HCEC 1CT (cell line): ENCODE measurements around the gene DLGAP3.
"Not testable (repeated sequence)": the region's sequence is repeated elsewhere in the genome, so short reads cannot be mapped to it uniquely, and the experiment has no call there.

Experiments used
- DNase-seq: peaks from one replicate; pipeline ENCODE4 v3.0.0-alpha.2; 2017

DLGAP3 gene

DNA sequence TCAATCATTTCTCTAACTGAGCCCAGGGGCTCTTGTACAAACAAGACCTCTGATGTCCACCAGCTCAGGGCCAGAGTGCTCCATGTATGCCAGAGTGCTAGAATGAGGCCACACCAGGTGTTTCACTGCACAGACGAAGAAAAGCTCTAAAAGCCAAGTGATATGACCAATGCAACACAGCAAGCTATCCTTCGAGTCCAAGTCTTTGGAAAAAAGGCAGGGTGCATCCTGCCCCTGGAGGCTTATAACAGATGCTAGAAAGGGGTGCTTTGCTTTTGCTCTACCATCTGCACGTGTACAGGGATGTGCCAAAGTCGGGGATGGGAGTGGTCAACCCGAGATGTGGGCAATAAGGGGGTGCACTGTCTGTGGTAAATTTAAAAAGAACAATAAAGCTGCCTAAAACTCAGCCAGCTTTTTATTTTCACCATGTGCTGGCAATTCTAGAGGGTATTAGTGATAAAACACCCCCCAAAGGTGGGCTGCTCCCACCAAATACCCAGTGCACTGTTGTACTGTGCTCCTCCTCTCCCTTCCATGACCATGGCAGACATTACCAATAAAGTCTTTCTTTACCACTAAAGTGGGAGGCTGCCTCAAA lies 102.0 kb downstream of the DLGAP3 start:
- DNase-seq: no peak

DNA sequence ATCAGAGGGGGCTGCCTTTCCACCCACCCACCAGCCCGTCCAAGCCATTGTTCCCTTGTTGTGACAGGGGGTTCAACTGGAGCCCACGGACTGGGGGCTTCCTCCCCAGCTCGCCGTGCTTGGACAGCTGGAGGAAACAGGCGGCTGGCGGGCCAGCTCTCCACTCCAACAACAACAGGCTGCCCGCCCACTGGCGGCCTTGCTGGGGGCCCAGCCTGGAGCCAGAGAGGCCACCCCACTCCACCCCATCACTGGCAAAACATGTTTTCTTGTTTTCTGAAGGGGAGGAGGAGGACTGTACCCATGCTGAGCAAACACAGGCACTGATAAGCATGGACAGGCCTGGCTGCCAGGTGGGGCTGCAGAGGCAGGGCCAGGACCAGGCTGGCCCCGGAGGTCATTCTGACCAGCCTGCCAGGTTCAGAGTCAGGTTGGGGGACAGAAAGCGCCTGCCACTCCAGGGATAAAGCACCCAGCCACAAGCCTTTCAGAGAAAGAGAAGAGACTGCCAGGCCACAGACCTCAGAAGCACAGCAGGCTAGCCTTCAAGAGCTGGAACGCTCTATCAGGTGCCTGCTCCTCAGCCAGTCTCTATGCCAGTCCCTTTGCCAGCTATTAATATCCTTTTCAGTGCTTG lies 103.9 kb downstream of the DLGAP3 start:
- DNase-seq: no peak

DNA sequence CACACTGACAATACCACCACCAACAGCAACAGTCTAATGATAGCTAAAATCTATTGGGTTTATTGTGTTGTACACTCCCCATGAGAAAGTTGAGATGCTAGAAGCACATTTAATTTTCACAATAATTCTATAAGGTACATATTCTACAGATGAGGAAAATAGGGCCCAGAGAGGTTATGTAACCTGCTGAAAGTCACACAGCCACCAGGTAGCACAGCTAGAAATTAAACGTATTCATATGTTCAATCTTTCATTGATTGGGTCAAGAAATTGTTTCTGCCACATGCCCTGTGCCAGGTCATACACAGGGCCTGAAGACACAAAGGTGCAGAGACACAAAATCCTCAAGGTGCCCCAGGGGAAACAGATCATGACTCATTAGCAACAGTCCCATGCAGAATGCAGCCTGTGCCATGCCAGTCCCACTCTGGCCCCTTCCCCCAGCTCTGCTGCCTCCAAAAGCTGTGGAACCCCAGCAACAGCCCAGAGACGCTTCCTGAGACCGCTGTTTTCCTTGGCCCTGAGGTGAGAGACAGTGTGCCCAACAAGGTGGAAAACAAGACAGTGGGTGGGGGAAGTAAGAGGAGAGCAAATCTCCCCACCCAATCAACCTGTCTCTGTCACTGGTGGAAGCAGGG lies 104.5 kb downstream of the DLGAP3 start:
- DNase-seq: no peak

DNA sequence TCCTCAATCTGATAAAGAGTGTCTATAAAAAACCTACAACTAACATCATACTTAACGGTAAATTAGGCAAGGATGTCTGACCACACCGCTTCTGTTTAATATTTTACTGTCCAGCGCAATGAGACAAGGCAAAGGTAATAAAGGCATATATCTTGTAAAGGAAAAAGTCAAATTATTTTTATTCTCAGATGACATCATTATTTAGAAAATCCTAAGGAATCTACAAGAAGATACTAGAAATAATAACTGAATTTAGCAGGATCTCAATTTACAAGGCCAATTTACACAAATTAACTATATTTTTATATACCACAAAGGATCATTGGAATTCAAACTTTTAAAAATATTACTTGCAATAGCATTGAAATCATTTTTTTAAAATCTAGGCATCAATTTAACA lies 107.2 kb downstream of the DLGAP3 start:
- DNase-seq: no peak

DNA sequence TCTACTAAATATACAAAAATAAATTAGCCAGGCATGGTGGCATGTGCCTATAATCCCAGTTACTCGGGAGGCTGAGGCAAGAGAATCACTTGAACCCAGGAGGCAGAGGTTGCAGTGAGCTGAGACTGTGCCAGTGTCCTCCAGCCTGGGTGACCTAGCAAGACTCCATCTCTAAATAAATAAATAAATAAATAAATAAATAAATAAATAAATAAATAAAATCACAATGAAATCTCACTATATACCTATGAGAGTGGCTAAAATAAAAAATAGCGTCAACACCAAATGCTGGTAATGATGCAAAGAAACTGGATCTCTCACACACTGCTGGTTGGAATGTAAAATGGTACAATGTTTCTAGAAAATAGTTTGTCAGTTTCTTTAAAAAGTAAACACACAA lies 110.6 kb downstream of the DLGAP3 start:
- DNase-seq: not testable (repeated sequence)

DNA sequence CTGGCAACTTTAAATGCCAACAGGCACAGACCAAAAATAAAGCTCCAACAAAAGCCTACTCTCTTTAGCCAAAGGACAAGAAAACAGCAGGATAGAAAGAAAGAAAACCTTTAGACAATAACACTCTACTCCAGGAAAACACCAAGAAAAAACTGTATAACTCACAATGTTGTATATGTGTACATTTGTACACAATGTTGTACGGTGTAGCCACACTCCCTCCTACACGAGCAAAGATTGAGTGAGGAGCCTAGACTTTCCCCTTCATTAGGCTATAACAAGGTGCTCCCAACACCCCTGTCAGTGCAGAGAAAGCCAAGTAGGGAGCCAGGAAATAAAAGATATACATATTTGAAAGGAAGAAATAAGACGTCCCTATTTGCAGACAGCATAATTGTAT lies 112.7 kb downstream of the DLGAP3 start:
- DNase-seq: no peak

DNA sequence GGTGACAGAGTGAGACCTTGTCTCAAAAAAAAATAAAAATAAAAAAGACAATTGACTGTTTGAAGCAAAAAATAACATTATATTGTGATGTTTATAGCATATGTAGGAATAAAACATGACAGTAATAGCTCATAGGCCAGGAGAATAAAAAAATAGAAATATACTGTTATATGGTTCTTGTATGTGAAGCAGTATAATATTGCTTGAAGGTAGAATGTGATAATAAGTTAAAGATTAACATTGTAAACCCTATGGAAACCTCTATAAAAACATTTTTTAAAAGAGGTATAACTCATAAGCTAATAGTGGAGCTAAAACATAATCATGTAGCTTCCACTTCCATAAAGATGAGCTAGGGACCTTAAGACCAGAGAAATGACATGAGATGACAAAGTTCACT lies 113.1 kb downstream of the DLGAP3 start:
- no peak for DNase-seq
